ENCODE data around the gene CACNA2D3.

The CACNA2D3 gene

DNA sequence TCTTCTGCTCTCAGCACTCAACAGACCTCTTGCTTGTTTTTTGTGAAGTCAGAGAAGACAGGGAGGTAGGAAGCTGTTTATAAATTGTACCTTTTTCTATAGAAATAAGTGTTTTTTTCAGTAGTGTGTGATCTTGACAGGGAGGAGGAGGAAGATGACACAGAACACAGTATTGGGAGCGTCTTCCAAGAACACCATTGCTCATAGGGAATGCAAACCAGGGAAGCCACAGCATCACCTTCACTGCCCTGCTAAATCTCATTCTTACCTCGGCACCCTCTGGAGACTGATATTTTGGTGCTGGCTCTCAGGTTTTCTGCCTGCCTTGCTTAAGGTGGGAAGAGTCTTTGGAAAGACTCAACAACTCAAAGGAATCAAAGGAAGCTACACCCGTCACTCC, 636.1 kb downstream of the CACNA2D3 start:
- no peak overlapping the region for H3K4me2 ChIP-seq (ENCODE audit: low read depth, low read length)
- H3K9me3 ChIP-seq (replicated peaks; ENCODE audit: insufficient read depth, low read length): no peaks in the 10 kb centered on the region
- H3K79me2 ChIP-seq (ENCODE audit: low read length): no peaks in the 10 kb centered on the region
- H3K9me2 ChIP-seq (replicated peaks; ENCODE audit: insufficient read depth, low read length): no peaks in the 10 kb centered on the region
- H2AFZ ChIP-seq (ENCODE audit: low read length): no peak overlapping the region
- no peaks in the 10 kb centered on the region for H3K36me3 ChIP-seq (replicated peaks; ENCODE audit: insufficient read depth, low read length)
- no peak overlapping the region for H3K9ac ChIP-seq (ENCODE audit: low read length)
- no peaks in the 10 kb centered on the region for H4K20me1 ChIP-seq (ENCODE audit: insufficient read depth, low read length)
- H3K4me1 ChIP-seq (ENCODE audit: low read length): no peaks in the 10 kb centered on the region
- no peak for DNase-seq
- TF ChIP-seq, protein P1, sequence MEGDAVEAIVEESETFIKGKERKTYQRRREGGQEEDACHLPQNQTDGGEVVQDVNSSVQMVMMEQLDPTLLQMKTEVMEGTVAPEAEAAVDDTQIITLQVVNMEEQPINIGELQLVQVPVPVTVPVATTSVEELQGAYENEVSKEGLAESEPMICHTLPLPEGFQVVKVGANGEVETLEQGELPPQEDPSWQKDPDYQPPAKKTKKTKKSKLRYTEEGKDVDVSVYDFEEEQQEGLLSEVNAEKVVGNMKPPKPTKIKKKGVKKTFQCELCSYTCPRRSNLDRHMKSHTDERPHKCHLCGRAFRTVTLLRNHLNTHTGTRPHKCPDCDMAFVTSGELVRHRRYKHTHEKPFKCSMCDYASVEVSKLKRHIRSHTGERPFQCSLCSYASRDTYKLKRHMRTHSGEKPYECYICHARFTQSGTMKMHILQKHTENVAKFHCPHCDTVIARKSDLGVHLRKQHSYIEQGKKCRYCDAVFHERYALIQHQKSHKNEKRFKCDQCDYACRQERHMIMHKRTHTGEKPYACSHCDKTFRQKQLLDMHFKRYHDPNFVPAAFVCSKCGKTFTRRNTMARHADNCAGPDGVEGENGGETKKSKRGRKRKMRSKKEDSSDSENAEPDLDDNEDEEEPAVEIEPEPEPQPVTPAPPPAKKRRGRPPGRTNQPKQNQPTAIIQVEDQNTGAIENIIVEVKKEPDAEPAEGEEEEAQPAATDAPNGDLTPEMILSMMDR (IDR thresholded peaks at IDR 0.05; ENCODE audit: low read length): no peak
- TF ChIP-seq EZH2phosphoT487 (IDR thresholded peaks at IDR 0.05; ENCODE audit: low read length) (no peak), EZH2 (optimal IDR thresholded peaks at IDR 0.05; ENCODE audit: low read depth, low read length) (no peak)
- no peaks in the 10 kb centered on the region for H3F3A ChIP-seq (ENCODE audit: insufficient read depth, low read length)
- no peaks in the 10 kb centered on the region for H3K27me3 ChIP-seq (replicated peaks; ENCODE audit: insufficient read depth, low read length)
- no peak overlapping the region for H3K4me3 ChIP-seq (ENCODE audit: low read length)
- no peak overlapping the region for H3K27ac ChIP-seq (ENCODE audit: low read length)

- no peaks in the 10 kb centered on the region for H3K27me3 ChIP-seq (replicated peaks; ENCODE audit: insufficient read depth, low read length)
These were observed 636.8 kb downstream of the CACNA2D3 start for GRCh38 chr3:54759166-54759565.

GRCh38 chr3:54760201-54760600, 637.8 kb downstream of the CACNA2D3 start:
- no peaks in the 10 kb centered on the region for H3K79me2 ChIP-seq (ENCODE audit: low read length)
- no peaks in the 10 kb centered on the region for H3K27me3 ChIP-seq (replicated peaks; ENCODE audit: insufficient read depth, low read length)
- H3K4me1 ChIP-seq (ENCODE audit: low read length): no peaks in the 10 kb centered on the region
- DNase-seq: no peak
- no peak overlapping the region for H3K4me3 ChIP-seq (ENCODE audit: low read length)
- no peak overlapping the region for H3K9ac ChIP-seq (ENCODE audit: low read length)
- no peaks in the 10 kb centered on the region for H3F3A ChIP-seq (ENCODE audit: insufficient read depth, low read length)
- H3K9me3 ChIP-seq (replicated peaks; ENCODE audit: insufficient read depth, low read length): no peaks in the 10 kb centered on the region
- no peaks in the 10 kb centered on the region for H4K20me1 ChIP-seq (ENCODE audit: insufficient read depth, low read length)
- no peak overlapping the region for H3K4me2 ChIP-seq (ENCODE audit: low read depth, low read length)
- no peaks in the 10 kb centered on the region for H3K9me2 ChIP-seq (replicated peaks; ENCODE audit: insufficient read depth, low read length)
- no peak for TF ChIP-seq EZH2phosphoT487 (IDR thresholded peaks at IDR 0.05; ENCODE audit: low read length)
- H3K36me3 ChIP-seq (replicated peaks; ENCODE audit: insufficient read depth, low read length): no peaks in the 10 kb centered on the region
- no peak overlapping the region for H2AFZ ChIP-seq (ENCODE audit: low read length)
- H3K27ac ChIP-seq (ENCODE audit: low read length): no peak overlapping the region

More at GRCh38 chr3:54759166-54759565, 636.8 kb downstream of the CACNA2D3 start:
- Histone ChIP-seq H3K4me2 (ENCODE audit: low read depth, low read length) (no peak overlapping the region), H4K20me1 (ENCODE audit: insufficient read depth, low read length) (no peaks in the 10 kb centered on the region), H3K9me2 (replicated peaks; ENCODE audit: insufficient read depth, low read length) (no peaks in the 10 kb centered on the region), H3K36me3 (replicated peaks; ENCODE audit: insufficient read depth, low read length) (no peaks in the 10 kb centered on the region), H3K4me3 (ENCODE audit: low read length) (no peak overlapping the region), H3F3A (ENCODE audit: insufficient read depth, low read length) (no peaks in the 10 kb centered on the region), H2AFZ (ENCODE audit: low read length) (no peak overlapping the region), H3K9me3 (replicated peaks; ENCODE audit: insufficient read depth, low read length) (no peaks in the 10 kb centered on the region), H3K79me2 (ENCODE audit: low read length) (no peaks in the 10 kb centered on the region), H3K27ac (ENCODE audit: low read length) (no peak overlapping the region), H3K9ac (ENCODE audit: low read length) (no peak overlapping the region), H3K4me1 (ENCODE audit: low read length) (no peaks in the 10 kb centered on the region)
- DNase-seq: no peak
- TF ChIP-seq EZH2 (optimal IDR thresholded peaks at IDR 0.05; ENCODE audit: low read depth, low read length) (no peak), EZH2phosphoT487 (IDR thresholded peaks at IDR 0.05; ENCODE audit: low read length) (no peak)
- TF ChIP-seq, protein P1 (IDR thresholded peaks at IDR 0.05; ENCODE audit: low read length): no peak

- DNase-seq: no peak
- Histone ChIP-seq H3K4me2 (ENCODE audit: low read depth, low read length) (no peak overlapping the region), H3K9me3 (replicated peaks; ENCODE audit: insufficient read depth, low read length) (no peaks in the 10 kb centered on the region), H3K4me3 (ENCODE audit: low read length) (no peak overlapping the region), H3K36me3 (replicated peaks; ENCODE audit: insufficient read depth, low read length) (no peaks in the 10 kb centered on the region), H3K4me1 (ENCODE audit: low read length) (no peaks in the 10 kb centered on the region), H3K9ac (ENCODE audit: low read length) (no peak overlapping the region), H3K27ac (ENCODE audit: low read length) (no peak overlapping the region), H3K9me2 (replicated peaks; ENCODE audit: insufficient read depth, low read length) (no peaks in the 10 kb centered on the region), H4K20me1 (ENCODE audit: insufficient read depth, low read length) (no peaks in the 10 kb centered on the region), H3F3A (ENCODE audit: insufficient read depth, low read length) (no peaks in the 10 kb centered on the region), H2AFZ (ENCODE audit: low read length) (no peak overlapping the region), H3K27me3 (replicated peaks; ENCODE audit: insufficient read depth, low read length) (no peaks in the 10 kb centered on the region), H3K79me2 (ENCODE audit: low read length) (no peaks in the 10 kb centered on the region)
- TF ChIP-seq EZH2phosphoT487 (IDR thresholded peaks at IDR 0.05; ENCODE audit: low read length) (no peak), EZH2 (optimal IDR thresholded peaks at IDR 0.05; ENCODE audit: low read depth, low read length) (no peak)
- TF ChIP-seq, protein P1 (IDR thresholded peaks at IDR 0.05; ENCODE audit: low read length): no peak
These were observed 639.3 kb downstream of the CACNA2D3 start for GRCh38 chr3:54761637-54762036.
